ENCODE data around the gene WDHD1. TPM values are rescaled to one million over a fixed set of nuclear protein-coding genes. Genes with fewer than 3 reads are reported as not detected.

The WDHD1 gene
- total and polyA plus RNA-seq, 2 of the 8 experiments (the other 6 are each of a cell fraction or from before 2014, with no cell fraction given) = 17.8 to 87.9 TPM

DNA sequence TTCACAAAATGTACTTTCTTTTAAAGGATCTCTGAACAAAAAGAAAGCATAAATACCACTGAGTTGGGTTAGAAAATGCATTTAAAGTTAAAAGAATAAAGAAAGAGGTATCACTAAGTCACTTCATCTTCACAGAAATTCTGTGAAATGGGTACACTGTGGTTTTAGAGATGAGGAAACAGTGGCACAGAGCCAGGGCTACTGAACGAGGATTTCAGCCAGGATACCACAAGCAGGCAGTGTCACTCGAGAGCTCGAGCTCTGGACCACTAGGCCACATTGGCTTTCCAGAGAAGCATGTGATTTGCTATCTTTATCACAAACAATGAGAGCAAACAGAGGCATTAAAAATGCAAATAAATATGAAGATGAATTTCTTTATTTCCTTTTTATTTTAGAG, 51.0 kb downstream of the WDHD1 start:
- no peak overlapping the region for H2AK5ac ChIP-seq (ENCODE audit: low read depth, low read length)
- ChIA-PET POLR2A (ENCODE audit: partially characterized antibody) (interaction anchor here (1.0 kb wide), 1 partner anchor 55 kb away, joined by 3 read pairs; no protein-coding TSS in a partner anchor), CTCF (ENCODE audit: partially characterized antibody) (no interaction called here)
- H2BK15ac ChIP-seq (ENCODE audit: low read length) = no peak overlapping the region
- H3K4ac ChIP-seq (replicated peaks; ENCODE audit: insufficient read length, low read depth, low read length) = no peak overlapping the region
- no peak overlapping the region for H4K5ac ChIP-seq (ENCODE audit: insufficient read length, low read depth, low read length)
- no peaks in the 10 kb centered on the region for H3K27me3 ChIP-seq (replicated peaks in 1 of 4; ENCODE audit: control insufficient read depth in 3 of 4, extremely low read depth in 1 of 4, insufficient read depth in 3 of 4, low read length in 3 of 4)
- H2BK20ac ChIP-seq (ENCODE audit: low read length) = no peak overlapping the region
- no peak overlapping the region for H2BK12ac ChIP-seq (ENCODE audit: low read depth, low read length)
- H2BK5ac ChIP-seq (ENCODE audit: low read depth, low read length) = no peak overlapping the region
- TF ChIP-seq TEAD4 (IDR thresholded peaks at IDR 0.05; ENCODE audit: low read depth, low read length) (no peak), TCF12 (IDR thresholded peaks at IDR 0.05; ENCODE audit: low read depth, low read length) (no peak), CHD2 (IDR thresholded peaks at IDR 0.05; ENCODE audit: low read length) (no peak), ZNF274 (IDR thresholded peaks at IDR 0.05; ENCODE audit: borderline replicate concordance, extremely low read depth, low read length) (no peak)
- no peak overlapping the region for H3K23ac ChIP-seq (ENCODE audit: insufficient read length)
- H3K56ac ChIP-seq (replicated peaks; ENCODE audit: insufficient read length, low read depth, low read length) = no peak overlapping the region
- 88% methylated on average over 3 of the region's 3 CpGs; no CpG with 5 or more reads in 1 of the 2 experiments for WGBS, 2 experiments (ENCODE audit: extremely low coverage in 1 of 2, insufficient coverage in 1 of 2, insufficient read length in 1 of 2, insufficient replicate concordance in 2 of 2, low coverage in 1 of 2, low lambda C conversion rate in 2 of 2, missing lambda C conversion rate in 1 of 2)
- no peak overlapping the region for H3K4me2 ChIP-seq (ENCODE audit: insufficient read depth in 1 of 2, low read depth in 2 of 2, low read length in 2 of 2)
- H4K8ac ChIP-seq (ENCODE audit: extremely low read depth, insufficient read depth, low read length) = no peak overlapping the region
- no peak overlapping the region for H3K18ac ChIP-seq (ENCODE audit: extremely low read depth, low read length)
- H2AFZ ChIP-seq (ENCODE audit: low read length) = no peak overlapping the region
- H3K79me1 ChIP-seq (ENCODE audit: low read depth, low read length) = no peaks in the 10 kb centered on the region
- no peak for FAIRE-seq
- no peaks in the 10 kb centered on the region for H3K23me2 ChIP-seq (ENCODE audit: low read depth, low read length)
- peaks cover 0 to 8% of the 10 kb centered on the region in 2 experiments; a peak in 2 of 4 replicates for H3K79me2 ChIP-seq (ENCODE audit: control insufficient read depth in 1 of 2, insufficient read depth in 2 of 2, low read length in 2 of 2)
- H4K20me1 ChIP-seq (replicated peaks in 1 of 2; ENCODE audit: control insufficient read depth in 1 of 2, insufficient read depth in 2 of 2, low read length in 2 of 2) = no peaks in the 10 kb centered on the region
- no peak overlapping the region for H3K9ac ChIP-seq (replicated peaks in 1 of 4; ENCODE audit: extremely low read depth in 1 of 4, low read depth in 3 of 4, low read length in 3 of 4)
- H3K14ac ChIP-seq (ENCODE audit: insufficient read length) = no peak overlapping the region
- H3K4me3 ChIP-seq (ENCODE audit: extremely low read depth in 1 of 4, insufficient read depth in 2 of 4, low read depth in 3 of 4, low read length in 4 of 4) = no peak overlapping the region
- H3K36me3 ChIP-seq (ENCODE audit: control insufficient read depth in 2 of 4, insufficient read depth in 4 of 4, low read length in 3 of 4) = peaks cover 7 to 71% (median 17%) of the 10 kb centered on the region in 4 experiments; a peak in 7 of 8 replicates
- no peak for DNase-seq (ENCODE audit: low read depth in 1 of 2, low spot score in 2 of 2)
- no peak overlapping the region for H3K27ac ChIP-seq (ENCODE audit: low read depth, low read length)
- H4K91ac ChIP-seq (replicated peaks; ENCODE audit: insufficient read length, low read length) = no peak overlapping the region
- H3K4me1 ChIP-seq (replicated peaks in 1 of 4; ENCODE audit: control insufficient read depth in 3 of 4, insufficient read depth in 4 of 4, low read length in 3 of 4) = no peaks in the 10 kb centered on the region
- no peaks in the 10 kb centered on the region for H3K9me3 ChIP-seq (ENCODE audit: insufficient read depth in 2 of 2, low read depth in 1 of 2, low read length in 1 of 2)
- H2BK120ac ChIP-seq (replicated peaks; ENCODE audit: low read depth, low read length) = no peak overlapping the region

Data from H1 (cell line).